Glutamatergic neuron (in vitro differentiated cells): ENCODE measurements around the gene ATP2B3. TPM values are rescaled to one million over a fixed set of nuclear protein-coding genes. Genes with fewer than 3 reads are reported as not detected.
A peak's percentile ranks its signal among the peaks of the same experiment; 100 is the strongest.

ENCODE experiments used
- DNase-seq: peaks from one replicate; pipeline ENCODE4 v3.0.0; 2022
- H3K27ac Mint-ChIP-seq: one replicate; pipeline ENCODE4 v1.8.0; 2020; ENCODE audit warnings: mild to moderate bottlenecking, mixed read lengths, inconsistent platforms; ENCODE audit not compliant: unreplicated experiment
- H3K27me3 Mint-ChIP-seq: one replicate; pipeline ENCODE4 v1.8.0; 2020; ENCODE audit warnings: mild to moderate bottlenecking, moderate library complexity, mixed read lengths, inconsistent platforms; ENCODE audit not compliant: unreplicated experiment
- H3K36me3 Mint-ChIP-seq: one replicate; pipeline ENCODE4 v1.8.0; 2020; ENCODE audit warnings: mild to moderate bottlenecking, mixed read lengths, inconsistent platforms; ENCODE audit not compliant: unreplicated experiment
- H3K4me1 Mint-ChIP-seq: one replicate; pipeline ENCODE4 v1.8.0; 2020; ENCODE audit warnings: mild to moderate bottlenecking, low read depth, mixed read lengths, inconsistent platforms; ENCODE audit not compliant: unreplicated experiment
- H3K4me3 Mint-ChIP-seq: one replicate; pipeline ENCODE4 v1.8.0; 2020; ENCODE audit warnings: mild to moderate bottlenecking, mixed read lengths, inconsistent platforms; ENCODE audit not compliant: unreplicated experiment
- H3K9me3 Mint-ChIP-seq: one replicate; pipeline ENCODE4 v1.8.0; 2020; ENCODE audit warnings: mild to moderate bottlenecking, moderate library complexity, mixed read lengths, inconsistent platforms; ENCODE audit not compliant: unreplicated experiment
- CTCF ChIP-seq: fragments of 200-600 bp; sonication (generic); IDR thresholded peaks from one replicate; pipeline ENCODE4 v1.5.0; 2021; ENCODE audit not compliant: partially characterized antibody, unreplicated experiment
- total RNA-seq: library from RNA; stranded (reverse); fragmentation: NEBNext Ultra II Directional; extraction: Animal tissue kit (Norgen Biotek cat#: 25700); gene quantifications from one replicate; pipeline ENCODE4 v1.2.1, GENCODE V29; 2021; ENCODE audit not compliant: unreplicated experiment

The ATP2B3 gene
- total RNA-seq, 1 donor from 2014 or later, result 68.0 TPM

GRCh38 chrX:153471663-153472280 is 45.7 kb upstream of the ATP2B3 start:
- peaks cover 4% of the 10 kb centered on the region for H3K9me3 Mint-ChIP-seq
- H3K4me3 Mint-ChIP-seq, result no peak overlapping the region
- H3K4me1 Mint-ChIP-seq, result peaks cover 9% of the 10 kb centered on the region
- no peak for DNase-seq
- H3K36me3 Mint-ChIP-seq, result no peaks in the 10 kb centered on the region
- H3K27me3 Mint-ChIP-seq, result peaks cover 4% of the 10 kb centered on the region
- no peak overlapping the region for H3K27ac Mint-ChIP-seq
- TF ChIP-seq CTCF, result no peak

- no peak for TF ChIP-seq CTCF
- Mint-ChIP-seq H3K4me3 (no peak overlapping the region), H3K4me1 (peaks cover 2% of the 10 kb centered on the region), H3K27me3 (peaks cover 4% of the 10 kb centered on the region), H3K9me3 (peaks cover 4% of the 10 kb centered on the region), H3K36me3 (no peaks in the 10 kb centered on the region), H3K27ac (no peak overlapping the region)
- DNase-seq, result no peak
Observed at GRCh38 chrX:153473126-153473525, 44.3 kb upstream of the ATP2B3 start.

- H3K36me3 Mint-ChIP-seq, result no peaks in the 10 kb centered on the region
- H3K9me3 Mint-ChIP-seq, result peaks cover 4% of the 10 kb centered on the region
- DNase-seq, result no peak
- peaks cover 2% of the 10 kb centered on the region for H3K4me1 Mint-ChIP-seq
- no peak overlapping the region for H3K4me3 Mint-ChIP-seq
- H3K27me3 Mint-ChIP-seq, result peaks cover 4% of the 10 kb centered on the region
- TF ChIP-seq CTCF, result no peak
- no peak overlapping the region for H3K27ac Mint-ChIP-seq
Observed at GRCh38 chrX:153474266-153474665, 43.2 kb upstream of the ATP2B3 start.

GRCh38 chrX:153474718-153475117 is 42.7 kb upstream of the ATP2B3 start:
- no peak overlapping the region for H3K27ac Mint-ChIP-seq
- H3K4me1 Mint-ChIP-seq, result peaks cover 2% of the 10 kb centered on the region
- H3K27me3 Mint-ChIP-seq, result peaks cover 2% of the 10 kb centered on the region
- no peak for TF ChIP-seq CTCF
- no peak overlapping the region for H3K4me3 Mint-ChIP-seq
- no peaks in the 10 kb centered on the region for H3K36me3 Mint-ChIP-seq
- H3K9me3 Mint-ChIP-seq, result peaks cover 4% of the 10 kb centered on the region
- peak; percentile 24 for DNase-seq

- no peak for DNase-seq
- H3K36me3 Mint-ChIP-seq, result no peaks in the 10 kb centered on the region
- no peak overlapping the region for H3K4me3 Mint-ChIP-seq
- H3K27ac Mint-ChIP-seq, result no peak overlapping the region
- TF ChIP-seq CTCF, result no peak
- peaks cover 4% of the 10 kb centered on the region for H3K9me3 Mint-ChIP-seq
- peaks cover 2% of the 10 kb centered on the region for H3K4me1 Mint-ChIP-seq
- H3K27me3 Mint-ChIP-seq, result peaks cover 2% of the 10 kb centered on the region
Observed at GRCh38 chrX:153475271-153475670, 42.2 kb upstream of the ATP2B3 start.
